HG03280 (cell line): ENCODE measurements around the gene FANCL.
"Not testable (repeated sequence)": the region's sequence is repeated elsewhere in the genome, so short reads cannot be mapped to it uniquely, and the experiment has no call there.

ENCODE experiments used
- ATAC-seq: cut with Tn5 transposase; IDR thresholded peaks from one replicate; pipeline ENCODE4 v1.9.1; 2021; ENCODE audit warnings: mild to moderate bottlenecking, moderate library complexity; ENCODE audit not compliant: unreplicated experiment

Gene FANCL

DNA sequence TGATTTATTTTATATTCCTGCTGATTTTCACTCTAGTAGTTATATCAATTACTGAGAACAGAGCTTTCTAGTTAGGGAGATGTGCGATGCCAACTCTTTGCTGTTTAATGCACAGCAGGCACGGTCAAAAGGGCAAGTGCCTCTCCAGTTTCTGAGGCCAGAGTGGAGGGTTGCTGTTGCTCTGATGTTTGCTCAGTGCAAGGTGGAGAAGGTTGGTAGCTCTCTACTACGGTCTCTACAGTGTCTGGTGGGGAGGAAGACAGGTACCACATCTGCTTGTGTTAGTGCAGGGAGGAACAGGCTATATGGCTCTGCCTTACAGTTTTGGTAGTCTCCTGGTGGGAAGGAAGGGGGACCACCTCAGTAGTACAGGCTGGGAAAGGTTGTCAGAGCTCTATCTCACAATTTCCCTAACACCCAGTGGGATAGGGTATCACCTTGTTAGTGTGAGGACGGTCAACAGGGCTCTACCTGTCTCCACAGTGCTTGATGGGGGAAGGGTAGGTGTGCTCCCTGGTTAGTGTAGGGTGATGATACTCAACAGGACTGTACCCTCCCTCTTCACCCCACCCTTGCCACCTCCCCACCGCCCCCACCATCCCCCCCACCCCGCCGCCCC, 85.9 kb downstream of the FANCL start:
- ATAC-seq, result no peak

DNA sequence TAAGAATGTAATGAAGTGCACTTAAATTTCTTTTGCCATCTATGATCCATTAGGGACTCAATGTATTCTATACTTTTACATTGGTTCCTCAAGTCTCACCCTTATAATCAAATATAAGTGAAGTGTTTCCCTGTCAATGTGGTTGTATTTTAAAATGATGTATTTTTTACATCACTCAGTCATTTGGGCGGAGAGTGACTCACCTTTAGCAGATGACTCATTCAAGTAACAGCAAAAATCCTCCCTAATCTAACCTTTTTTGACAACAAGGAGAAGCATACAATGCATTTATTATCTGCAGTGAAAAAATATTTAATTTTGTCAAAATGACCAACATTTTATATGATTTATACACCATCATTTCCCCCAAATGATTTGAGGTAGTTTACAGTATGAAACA, 94.4 kb downstream of the FANCL start:
- ATAC-seq, result no peak

DNA sequence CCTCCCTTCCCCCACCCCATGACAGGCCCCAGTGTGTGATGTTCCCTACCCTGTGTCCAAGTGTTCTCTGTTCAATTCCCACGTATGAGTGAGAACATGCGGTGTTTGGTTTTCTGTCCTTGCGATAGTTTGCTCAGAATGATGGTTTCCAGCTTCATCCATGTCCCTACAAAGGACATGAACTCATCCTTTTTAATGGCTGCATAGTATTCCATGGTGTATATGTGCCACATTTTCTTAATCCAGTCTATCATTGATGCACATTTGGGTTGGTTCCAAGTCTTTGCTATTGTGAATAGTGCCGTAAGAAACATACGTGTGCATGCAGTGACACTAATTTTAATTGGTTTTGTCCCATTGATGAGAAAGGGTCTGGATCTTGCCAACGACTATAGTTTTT, 95.4 kb downstream of the FANCL start:
- not testable (repeated sequence) for ATAC-seq

DNA sequence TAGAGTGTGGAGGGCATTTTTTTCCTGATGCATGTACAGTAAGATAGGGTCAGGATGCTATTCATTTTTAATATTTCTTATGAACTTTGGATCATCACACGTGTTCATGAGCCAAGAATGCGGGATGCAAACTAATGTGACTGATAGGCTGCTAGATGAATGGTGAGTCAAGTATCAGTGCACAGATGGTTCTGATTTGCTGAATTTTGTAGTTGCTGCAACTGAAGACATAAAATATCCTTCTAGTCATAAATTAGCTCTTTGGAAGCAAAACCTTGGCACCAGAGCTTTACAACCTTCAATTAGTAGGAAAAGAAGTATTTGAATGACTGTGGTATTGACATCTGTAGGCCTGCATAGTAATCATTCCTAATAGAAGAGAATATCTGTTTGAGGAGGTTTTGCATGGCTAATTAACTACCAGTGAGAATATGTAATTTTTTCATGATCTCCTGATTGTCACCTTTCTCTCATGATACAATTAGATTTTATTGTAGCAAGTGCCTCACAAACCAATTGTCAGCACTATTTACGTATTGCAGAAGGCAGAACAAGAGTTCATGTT, 100.5 kb downstream of the FANCL start:
- ATAC-seq, result no peak

DNA sequence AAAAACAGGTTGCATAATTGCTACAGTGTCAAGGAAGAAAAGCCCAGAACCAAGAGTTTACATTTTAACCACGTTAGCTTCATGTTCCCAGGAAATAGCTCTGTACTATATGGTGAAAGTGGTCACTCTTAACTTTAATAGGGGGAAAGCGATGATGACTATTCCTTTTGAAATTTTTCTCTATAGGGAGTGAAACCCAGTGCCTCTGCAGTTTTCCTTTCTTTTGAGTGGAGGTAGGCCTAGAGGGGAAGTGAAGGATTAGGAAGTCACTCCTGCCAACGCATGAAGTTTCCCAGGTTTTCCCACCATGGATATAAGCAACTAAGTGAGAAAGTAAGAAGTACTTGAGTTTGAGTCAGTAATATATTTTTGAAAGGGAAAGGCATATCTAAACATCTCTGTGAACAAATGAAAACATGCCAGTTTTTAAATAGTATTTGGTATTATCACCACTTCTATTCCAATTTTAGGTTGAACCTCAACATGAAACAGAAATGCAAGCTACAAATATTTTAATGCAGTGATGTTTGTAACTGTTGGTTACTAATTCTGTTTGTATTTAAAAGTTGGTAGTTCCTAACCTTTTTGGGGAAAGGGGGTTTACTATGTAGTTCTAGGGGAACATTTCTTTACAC, 102.6 kb downstream of the FANCL start:
- ATAC-seq, result no peak

DNA sequence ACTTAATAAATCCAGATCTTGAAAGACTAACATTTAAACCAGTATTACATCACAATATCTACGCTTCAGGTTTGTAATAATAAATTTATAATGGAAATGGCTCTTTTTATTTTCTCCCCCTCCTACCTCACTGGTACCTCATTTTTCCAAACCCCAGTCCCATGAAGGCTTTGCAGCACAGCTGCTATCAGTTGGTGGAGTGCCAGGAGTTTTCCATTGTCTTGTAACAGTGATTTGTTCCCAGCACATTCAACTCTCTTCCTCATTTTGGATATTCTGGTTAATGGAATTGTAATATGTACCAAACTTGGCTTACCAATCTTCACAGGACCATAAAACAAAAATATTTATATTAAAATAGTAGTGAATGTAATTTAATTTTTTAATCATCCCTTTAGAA, 103.3 kb downstream of the FANCL start:
- no peak for ATAC-seq

DNA sequence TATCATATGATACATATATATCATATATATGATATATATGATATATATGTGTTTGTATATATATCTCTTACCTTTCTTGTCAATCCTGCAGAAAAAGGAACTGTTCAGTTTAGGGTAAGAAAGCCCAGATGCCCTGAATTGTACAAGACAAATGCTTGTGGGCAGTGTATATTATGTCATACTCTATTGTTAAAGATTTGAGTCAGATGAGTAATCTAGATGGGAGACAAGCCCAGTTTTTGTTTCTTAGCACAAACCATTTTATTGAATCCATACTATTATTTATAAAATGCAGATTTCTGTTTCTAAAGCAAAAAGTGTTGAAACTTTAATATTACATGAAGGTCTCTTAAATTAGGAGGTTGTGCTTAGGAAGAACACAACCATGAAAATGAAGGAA, 103.9 kb downstream of the FANCL start:
- no peak for ATAC-seq

DNA sequence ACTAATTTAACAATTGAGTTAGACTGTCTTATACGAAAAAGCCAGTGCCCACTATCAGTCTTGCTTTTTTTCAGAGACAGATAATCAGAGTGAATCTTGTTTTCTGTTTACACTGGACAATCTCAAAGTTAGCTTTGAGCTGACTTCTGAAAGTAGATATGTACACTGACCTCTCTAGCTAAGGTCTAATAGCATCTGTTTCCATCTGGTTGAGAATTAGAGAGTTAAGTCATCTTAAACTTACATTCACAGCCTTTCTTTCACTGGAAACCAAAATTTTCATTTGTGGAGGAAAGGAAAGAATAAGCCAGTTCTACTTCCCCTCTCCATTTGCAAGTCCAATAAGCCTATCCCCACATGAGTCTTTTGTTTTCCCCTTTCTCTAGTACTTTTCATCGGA, 105.3 kb downstream of the FANCL start:
- no peak for ATAC-seq

DNA sequence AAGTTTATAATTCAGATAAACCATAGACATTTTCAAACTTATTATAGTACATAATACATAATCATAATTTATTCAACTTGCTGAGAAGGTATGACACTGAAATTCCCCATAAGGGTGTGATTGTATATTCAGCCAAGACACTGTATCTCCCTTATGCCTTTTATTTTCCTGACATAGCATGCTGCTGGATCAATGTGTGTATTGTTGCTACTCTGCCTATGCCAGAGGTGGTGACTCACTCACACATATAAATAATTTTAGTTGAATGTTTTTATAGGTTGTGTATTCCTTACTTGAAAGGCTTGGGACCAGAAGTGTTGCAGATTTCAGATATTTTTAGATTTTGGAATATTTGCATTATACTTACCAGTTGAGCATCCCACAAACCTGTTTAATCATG, 107.7 kb downstream of the FANCL start:
- ATAC-seq, result no peak

DNA sequence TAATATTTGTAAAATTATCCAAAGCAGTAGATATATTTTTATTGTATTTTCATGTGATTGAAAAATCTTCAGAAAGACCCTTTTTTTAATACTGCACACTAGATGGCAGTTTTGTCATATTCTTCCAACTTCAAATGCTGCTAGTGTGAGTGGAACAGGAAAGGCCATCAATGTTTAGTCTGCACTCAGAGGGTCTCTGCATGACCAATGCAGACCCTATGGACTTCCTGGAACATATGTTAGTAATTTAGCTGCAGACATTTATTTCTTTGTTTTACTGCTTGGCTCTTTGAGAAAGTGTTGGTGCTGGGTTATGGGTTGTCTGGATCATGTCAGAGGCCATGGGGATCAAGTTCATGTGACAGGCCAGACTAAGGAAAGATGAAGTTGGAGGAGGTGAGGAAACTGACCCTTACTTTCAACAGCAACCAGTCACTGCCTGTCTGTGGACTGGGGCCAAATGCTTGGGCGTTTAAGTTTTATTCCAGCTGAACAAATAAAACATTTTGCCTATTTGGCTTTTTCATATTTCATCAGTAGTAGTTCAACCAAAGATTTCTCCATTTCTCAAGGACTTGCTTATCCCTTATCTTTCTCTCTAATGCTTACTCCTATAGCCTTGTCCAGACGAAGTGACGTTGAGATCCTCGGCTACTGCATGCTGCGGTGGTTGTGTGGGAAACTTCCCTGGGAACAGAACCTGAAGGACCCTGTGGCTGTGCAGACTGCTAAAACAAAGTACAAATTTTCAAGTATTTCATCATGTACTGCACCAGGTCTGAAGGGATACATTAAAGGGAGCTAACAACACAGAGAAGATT, 109.7 kb downstream of the FANCL start:
- no peak for ATAC-seq

DNA sequence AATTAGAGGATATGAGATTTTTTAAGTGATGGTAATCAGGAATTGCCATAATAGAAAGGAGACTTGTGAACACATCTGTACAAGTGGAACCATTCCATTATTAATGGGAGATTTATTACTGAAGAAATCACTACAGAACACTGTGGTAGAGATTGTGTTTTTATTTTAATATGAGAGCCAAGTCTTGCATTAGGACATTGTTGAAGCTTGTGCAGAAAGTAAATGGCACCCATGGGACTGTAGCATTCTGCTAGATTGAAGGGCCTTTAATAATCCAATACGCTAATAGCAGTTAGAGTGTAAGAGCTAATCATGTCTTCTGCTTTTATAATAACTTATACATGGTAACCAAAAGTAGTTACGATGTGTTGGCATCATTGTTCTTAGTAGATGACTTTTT, 110.9 kb downstream of the FANCL start:
- no peak for ATAC-seq

DNA sequence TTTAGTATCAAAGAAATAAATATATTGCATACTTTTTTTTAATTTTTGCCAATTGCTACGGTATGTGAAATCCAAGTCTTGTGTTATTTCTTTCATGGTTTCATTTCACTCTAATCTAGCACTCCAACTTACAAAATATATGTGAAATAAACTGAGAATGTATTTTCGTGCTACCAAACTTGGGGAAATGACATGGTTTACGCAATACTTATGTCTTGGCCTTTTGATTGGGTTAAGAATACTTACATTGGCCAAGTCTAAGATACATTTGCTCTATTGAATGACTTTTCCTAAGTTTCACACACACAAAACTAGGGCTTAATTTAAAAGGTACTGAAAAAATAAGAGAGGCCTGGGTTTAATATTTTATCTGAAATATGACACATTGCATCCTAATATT, 114.0 kb downstream of the FANCL start:
- no peak for ATAC-seq

DNA sequence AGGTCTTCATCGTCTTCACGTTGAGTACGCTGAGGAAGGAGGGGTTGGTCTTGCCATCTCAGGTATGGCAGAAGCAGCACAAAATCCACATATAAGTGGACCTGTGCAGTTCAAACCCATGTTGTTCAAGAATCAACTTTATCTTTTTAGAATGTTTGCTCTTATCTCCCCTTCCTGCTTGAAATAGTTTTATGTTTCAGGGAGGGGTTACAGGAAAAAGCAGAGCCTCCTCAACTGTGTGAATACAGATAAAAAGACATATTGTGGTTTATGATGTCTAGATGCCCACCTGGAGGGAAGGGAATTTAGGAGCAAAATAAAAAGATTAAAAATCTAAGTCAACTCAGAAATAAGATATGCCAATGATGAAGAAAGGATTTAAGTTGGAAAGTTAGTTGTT, 118.6 kb downstream of the FANCL start:
- no peak for ATAC-seq

DNA sequence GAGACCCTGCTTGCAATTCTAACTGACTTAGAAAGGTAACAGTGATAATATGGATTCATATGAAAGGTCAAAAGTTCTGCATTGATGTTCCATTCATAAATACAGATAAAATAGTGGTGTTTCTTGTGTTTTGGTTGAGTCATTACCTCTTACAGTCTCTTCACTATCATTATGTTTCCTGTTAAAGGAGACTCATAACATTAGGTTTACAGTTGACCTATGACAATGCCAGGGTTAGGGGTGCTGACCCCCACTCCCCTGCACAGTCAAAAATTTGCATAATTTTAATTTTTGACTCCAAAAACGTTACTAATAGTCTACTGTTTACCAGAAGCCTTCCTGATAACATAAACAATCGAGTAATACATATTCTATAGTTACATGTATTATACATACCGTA, 119.1 kb downstream of the FANCL start:
- no peak for ATAC-seq

DNA sequence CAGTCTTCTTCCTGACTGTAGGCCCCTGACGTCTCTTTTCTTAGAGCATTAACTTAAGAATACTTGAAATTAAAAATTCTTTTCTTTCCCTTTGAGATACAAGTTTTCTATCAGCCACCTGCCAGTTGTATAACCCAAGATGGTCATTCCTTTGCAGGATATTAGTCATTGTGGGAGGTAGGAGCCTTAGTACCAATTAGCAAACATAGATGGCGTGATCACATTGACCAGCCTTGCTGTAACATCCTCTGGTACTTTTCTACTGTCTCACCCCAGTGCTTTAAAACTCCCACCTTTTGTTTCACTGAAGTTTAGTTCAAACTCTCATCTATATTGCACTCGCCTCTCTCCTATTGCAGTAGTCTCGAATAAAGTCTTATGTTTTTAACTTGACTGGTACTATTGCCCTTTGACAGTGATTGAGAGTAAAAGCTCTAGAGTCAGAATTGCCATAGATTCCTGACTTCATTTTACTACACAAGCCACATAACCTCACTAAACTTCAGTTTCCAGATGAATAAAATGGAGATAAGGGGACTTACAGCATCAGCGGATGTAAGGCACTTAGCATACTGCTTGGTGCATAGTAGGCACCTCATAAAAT, 120.4 kb downstream of the FANCL start:
- ATAC-seq, result no peak

DNA sequence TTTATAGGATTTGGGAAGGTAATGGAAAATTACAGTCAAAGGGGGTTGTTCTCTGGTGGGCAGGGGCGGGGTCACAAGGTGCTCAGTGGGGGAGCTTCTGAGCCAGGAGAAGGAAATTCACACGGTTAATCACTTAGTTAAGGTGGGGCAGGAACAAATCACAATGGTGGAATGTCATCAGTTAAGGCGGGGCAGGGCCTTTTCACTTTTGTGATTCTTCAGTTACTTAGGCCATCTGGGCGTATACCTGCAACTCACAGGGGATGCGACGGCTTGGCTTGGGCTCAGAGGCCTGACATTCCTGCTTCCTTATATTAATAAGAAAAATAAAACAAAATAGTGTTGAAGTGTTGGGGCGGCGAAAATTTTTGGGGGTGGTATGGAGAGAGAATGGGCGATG, 127.6 kb downstream of the FANCL start:
- ATAC-seq, result not testable (repeated sequence)

DNA sequence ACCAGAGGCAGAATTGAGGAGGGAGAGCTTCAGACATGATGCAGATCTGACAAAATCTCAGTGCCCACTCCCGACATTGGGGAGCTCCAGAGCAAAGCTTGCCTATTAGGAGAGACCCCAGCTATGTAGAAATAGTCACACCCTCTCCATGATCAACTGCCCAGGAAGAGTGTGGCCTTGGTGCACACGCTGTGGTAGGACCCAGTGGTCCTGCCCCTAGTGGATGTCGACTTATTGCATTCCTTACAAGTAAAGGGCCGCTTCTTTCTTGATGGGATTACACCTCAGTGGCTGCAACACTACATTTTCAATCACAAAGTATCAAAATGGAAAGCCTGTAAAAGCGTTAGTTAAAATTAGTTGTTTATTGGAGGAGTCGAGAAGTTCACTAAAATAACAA, 130.4 kb downstream of the FANCL start:
- ATAC-seq, result no peak

DNA sequence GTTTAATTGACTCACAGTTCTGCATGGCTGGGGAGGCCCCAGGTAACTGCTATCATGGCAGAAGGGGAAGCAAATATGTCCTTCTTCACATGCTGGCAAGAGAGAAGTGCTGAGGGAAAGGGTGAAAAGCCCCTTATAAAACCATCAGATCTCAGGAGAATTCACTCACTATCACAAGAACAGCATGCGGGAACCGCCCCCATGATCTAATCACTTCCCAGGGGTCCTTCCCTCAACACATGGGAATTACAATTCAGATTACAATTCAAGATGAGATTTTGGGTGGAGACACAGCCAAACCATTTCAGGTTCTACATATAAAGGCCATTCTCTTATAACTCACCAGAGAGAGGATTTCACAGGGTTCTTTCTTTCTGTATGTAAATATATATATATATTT, 131.6 kb downstream of the FANCL start:
- ATAC-seq, result no peak
